Measurements from ENCODE around the gene CEPT1.
A peak's percentile ranks its signal among the peaks of the same experiment; 100 is the strongest.
"Not testable (repeated sequence)": the region's sequence is repeated elsewhere in the genome, so short reads cannot be mapped to it uniquely, and the experiment has no call there.

The CEPT1 gene

GRCh38 chr1:111212634-111213335 is 72.8 kb downstream of the CEPT1 start:
- no peak for DNase-seq

DNA sequence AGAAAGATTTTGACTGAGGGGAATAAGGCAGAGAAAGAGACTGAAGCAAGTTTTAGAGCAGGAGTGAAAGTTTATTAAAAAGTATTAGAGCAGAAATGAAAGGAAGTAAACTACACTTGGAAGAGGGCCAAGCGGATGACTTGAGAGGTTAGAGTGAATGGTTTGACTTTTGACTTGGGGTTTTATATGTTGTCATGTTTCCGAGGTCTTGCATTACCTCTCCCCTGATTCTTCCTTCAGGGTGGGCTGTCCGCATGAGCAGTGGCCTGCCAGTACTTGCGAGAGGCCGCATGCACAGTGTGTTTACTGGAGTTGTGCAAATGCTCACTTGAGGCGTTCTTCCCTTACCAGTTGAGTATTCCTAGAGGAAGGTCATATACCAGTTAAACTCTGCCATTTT is 73.4 kb downstream of the CEPT1 start:
- peak in 1 of 2 experiments; percentile 30 for DNase-seq

DNA sequence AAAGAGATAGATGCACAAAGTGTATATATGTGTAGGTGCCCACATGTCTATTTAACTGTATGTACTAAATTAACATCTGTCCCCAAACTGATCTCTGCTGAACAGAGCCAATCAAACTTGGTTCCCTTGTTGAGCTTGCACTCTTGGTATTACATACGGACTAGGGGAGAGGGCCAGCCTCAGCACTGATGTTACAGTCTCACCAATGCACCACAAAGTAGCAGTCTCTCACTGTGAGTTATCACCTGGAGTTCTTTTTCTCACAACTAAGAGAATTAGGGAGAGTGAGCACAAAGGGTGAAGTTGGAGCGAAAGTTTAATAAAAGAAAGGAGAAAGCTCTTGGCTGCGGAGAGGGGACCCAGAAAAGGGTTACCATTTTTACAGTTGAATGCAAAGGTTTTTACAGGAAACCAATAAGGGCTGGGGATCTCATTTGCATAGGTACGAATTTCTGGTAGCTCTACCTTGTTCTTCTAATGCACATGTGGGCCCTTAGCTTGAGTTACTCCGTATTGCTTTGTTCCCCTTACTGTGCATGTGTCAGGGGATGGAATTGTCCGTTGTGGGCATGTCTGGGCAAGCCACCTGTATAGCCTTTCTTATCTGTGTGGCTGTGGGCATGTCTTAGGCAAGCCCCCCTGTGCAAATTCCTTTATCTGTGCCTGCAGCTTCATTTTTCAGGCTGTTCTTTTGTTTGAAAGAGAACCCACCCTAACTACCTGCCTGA is 74.2 kb downstream of the CEPT1 start:
- peak in 1 of 2 experiments; percentile 29 for DNase-seq

DNA sequence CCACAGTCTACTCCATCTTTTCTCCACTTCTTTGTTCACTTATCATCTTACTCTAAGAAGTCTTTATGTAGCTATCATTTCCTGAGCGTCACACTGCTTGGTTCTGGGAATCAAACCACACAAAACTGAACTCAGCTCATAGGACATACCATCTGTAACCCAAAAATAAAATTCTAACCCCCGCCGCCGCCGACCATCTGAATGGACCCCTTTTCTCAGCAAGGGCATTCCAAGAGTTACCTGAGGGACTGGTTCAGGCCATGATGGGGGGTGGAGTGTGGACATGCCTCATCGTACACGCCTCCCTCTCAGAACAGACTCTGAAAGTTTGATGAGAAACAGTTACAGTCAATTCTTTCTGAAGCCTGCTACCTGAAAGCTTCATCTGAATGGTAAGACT is 74.9 kb downstream of the CEPT1 start:
- peak; percentile 76 to 77 for DNase-seq

DNA sequence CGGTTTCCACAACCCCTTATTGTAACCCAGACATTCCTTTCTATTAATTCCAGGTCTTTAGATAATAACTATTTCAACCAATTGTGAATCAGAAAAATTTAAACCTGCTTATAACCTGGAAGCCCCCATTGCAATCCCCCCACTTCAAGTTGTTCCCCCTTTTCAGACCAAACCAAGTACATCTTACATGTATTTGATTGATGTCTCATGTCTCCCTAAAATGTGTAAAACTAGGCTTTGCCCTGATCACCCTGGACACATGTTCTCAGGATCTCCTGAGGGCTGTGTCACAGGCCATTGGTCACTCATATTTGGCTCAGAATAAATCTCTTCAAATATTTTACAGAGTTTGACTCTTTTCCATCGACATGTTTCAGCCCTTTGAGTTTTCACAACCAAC is 75.3 kb downstream of the CEPT1 start:
- DNase-seq: not testable (repeated sequence)

DNA sequence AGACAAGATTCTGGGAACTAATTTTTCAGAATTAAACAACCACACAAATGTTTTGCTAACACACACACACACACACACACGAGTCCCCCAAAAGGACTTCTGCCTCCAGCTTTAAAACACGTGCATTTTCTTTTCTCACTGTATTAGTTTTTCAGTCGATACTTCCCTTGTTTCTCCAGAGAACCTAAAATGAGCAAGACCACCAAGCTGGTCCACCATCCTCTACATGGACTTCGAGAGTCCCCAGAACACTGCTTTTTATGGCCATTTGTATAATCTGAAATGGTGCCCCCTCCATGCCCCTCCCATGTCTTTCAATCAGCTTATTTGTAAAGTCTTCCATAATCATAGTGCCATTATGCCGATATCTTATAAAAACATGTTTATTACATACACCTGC is 76.7 kb downstream of the CEPT1 start:
- no peak for DNase-seq

GRCh38 chr1:111217183-111217910 is 77.3 kb downstream of the CEPT1 start:
- no peak for DNase-seq

DNA sequence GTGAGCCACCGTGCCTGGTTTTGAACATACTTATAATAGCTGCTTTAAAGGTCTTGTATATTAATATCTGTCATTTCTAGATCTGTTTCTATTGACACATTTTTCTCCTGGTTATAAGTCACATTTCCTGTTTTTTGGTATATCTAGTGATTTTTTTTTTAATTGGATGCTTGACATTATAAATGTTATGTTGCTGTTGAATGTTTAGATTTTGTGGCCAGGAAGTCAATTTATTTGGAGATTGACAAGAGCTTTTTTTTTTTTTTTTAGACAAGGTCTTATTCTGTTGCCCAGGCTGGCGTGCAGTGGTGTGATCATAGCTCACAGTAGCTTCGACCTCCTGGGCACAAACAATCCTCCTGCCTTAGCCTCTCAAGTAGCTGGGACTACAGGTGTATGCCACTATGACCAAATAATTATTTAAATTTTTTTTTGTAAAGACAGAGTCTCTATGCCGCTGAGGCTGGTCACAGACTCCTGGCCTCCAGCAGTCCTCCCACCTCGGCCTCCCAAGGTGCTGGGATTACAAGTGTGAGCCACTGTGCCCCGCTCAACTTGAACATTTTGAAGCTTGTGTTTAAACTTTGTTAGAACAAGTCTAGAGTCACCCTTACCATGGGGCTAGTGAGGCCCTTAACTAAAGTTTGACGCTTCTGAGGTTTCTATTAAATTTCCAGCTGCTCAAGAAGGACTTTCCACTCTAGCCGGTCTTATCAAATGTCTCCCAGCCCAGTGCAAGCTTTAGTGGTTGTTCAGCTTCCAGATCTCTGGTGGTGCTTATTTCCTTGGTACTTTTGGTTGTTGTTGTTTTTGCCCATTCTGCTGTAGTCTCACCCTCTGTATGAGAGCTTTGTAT is 78.9 kb downstream of the CEPT1 start:
- peak; percentile 23 to 25 for DNase-seq

DNA sequence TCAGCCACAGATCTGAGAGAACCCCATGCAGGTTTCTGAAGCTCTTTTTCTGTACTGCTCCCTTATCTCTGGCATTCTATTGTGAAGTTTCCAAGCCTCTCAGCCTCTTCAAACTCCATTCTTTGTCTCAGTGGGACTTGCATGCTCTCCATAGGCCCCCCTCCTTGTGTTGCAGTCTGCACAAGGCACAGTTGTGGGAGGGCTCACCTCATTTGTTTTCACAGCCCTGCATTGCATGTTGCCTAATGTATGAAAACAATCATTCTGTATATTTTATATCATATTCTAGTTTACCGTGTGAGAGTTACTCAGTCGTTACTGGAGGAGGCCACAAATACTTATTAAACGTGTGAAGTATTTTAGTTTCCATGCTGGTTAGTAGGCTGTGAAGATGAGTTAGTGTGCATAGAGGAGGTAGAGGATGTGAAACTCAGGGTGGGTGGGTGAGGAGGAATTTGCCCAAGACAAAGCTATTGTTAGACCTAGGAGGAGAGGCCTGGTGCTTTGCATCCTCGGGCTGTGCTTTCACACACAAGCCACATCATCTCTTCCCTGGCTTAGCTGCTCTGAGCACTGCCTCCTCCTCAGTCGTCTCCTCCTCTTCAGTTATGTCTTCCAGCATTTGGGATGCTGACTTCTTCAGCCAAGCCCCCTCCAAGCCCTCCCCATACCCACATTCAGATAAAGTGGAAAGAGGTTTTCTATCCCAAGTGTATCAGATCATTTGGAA is 79.7 kb downstream of the CEPT1 start:
- DNase-seq: peak; percentile 64 to 68

- DNase-seq: peak; percentile 36 to 38
Measured at GRCh38 chr1:111220302-111220890, 80.4 kb downstream of the CEPT1 start.

DNA sequence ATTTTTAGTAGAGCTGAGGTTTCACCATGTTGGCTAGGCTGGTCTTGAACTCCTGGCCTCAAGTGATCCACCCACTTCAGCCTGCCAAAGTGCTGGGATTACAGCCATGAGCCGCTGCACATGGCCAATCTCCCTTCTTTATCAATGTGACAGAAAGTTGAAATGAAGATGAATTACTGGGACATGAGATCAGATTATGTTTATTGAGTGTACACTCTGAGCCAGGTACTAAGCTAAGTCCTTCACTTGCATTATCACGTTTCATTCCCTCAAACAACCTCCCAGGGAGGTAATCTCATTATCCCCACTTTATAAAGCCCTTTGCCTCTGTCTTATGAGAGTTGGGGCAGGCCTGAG is 81.2 kb downstream of the CEPT1 start:
- peak in 1 of 2 experiments; percentile 26 for DNase-seq

- peak; percentile 72 to 74 for DNase-seq
Measured at GRCh38 chr1:111221633-111222291, 81.7 kb downstream of the CEPT1 start.

- peak; percentile 91 for DNase-seq
Measured at GRCh38 chr1:111222308-111223125, 82.5 kb downstream of the CEPT1 start.

- no peak for DNase-seq
Measured at GRCh38 chr1:111223126-111223685, 83.2 kb downstream of the CEPT1 start.

DNA sequence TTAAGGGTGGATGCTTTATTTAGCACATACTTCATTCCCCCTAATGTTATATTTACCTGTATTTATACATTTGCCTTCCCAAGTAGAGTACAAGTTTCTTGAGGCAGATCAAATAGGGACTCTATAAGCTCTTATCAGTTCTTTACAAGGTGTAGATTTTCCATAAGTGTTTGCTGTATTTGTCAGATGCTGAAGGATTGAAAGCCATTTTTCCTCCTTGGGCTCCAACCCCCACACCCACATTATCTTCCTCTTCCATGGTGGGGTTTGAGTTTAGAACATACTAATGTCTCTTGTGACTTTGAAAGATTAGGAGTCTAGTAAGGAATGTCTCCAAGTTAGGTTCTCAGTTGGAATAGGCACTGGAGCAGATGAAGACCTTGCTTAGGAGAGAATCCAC is 85.1 kb downstream of the CEPT1 start:
- no peak for DNase-seq

DNA sequence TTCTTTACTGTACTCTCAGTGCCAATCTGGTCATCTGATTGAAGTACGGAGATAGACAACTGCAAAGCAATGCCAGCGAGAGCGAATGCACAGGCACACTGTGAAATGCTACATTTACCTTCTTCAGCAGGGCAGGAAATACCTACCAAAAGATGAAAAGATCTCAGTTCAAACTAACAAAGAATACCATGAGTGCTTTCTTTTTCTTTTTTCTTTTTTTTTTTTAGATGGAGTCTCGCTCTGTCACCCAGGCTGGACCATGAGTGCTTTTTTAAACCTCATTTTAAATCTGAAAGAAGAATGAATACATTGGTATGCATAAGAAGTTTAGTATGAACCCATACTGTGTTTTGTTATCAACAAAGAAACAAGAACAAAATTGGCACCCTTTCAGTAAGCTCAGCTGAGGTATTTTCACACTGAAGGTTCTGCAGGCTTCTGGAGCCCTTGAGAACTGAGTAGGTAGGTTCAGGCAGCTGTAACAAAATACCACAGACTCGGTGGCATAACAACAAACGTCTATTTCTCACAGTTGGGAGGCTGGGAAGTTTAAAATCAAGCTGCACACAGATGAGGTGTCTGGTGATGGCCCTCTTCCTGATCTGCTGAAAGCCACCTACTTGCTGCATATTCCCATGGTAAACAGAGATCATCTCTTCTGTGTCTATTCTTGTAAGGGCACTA is 85.8 kb downstream of the CEPT1 start:
- DNase-seq: no peak

GRCh38 chr1:111227434-111227833 is 87.4 kb downstream of the CEPT1 start, which contains the start of gene CHI3L2:
Gene CHI3L2, plus strand, starts transcription at chr1:111227713. Its CDS starts 17 bp downstream, at chr1:111227730.
- no peak for DNase-seq

GRCh38 chr1:111227851-111228747 is 88.1 kb downstream of the CEPT1 start:
- DNase-seq: peak in 1 of 2 experiments; percentile 24
